GM12874 (cell line): Measurements from ENCODE around the gene MYOF.

Experiments
- CTCF ChIP-seq: IDR thresholded peaks from 2 replicates; pipeline ENCODE4 v1.5.1; 2011; ENCODE audit warnings: low read depth, mild to moderate bottlenecking, control low read depth, low read length, moderate library complexity; ENCODE audit not compliant: insufficient read depth

Gene MYOF

GRCh38 chr10:93454146-93454545 lies 28.0 kb downstream of the MYOF start:
- TF ChIP-seq CTCF: no peak

- no peak for TF ChIP-seq CTCF
Observed at GRCh38 chr10:93452143-93452542, 30.0 kb downstream of the MYOF start.

- TF ChIP-seq CTCF: no peak
Observed at GRCh38 chr10:93451244-93451947, 30.7 kb downstream of the MYOF start.

- no peak for TF ChIP-seq CTCF
Observed at GRCh38 chr10:93447970-93448369, 34.2 kb downstream of the MYOF start.

- no peak for TF ChIP-seq CTCF
Observed at GRCh38 chr10:93447019-93447418, 35.1 kb downstream of the MYOF start.

GRCh38 chr10:93445978-93446720 lies 36.0 kb downstream of the MYOF start:
- TF ChIP-seq CTCF: no peak

- TF ChIP-seq CTCF: no peak
Observed at GRCh38 chr10:93445097-93445960, 36.8 kb downstream of the MYOF start.
